ENCODE measurements around the gene NUDT21.
"Not testable (repeated sequence)": the region's sequence is repeated elsewhere in the genome, so short reads cannot be mapped to it uniquely, and the experiment has no call there.

NUDT21 gene

GRCh38 chr16:56450986-56451752 lies at the start of gene NUDT21, which contains the start of gene OGFOD1:
NUDT21 (minus strand) TSS chr16:56451332; CDS start chr16:56451202, 130 bp downstream.
OGFOD1 (plus strand) TSS chr16:56451554; CDS start chr16:56451613, 59 bp downstream.
- DNase-seq (ENCODE audit: low read depth in 2 of 2, low spot score in 1 of 2), result peak; percentile 62 to 83

- DNase-seq (ENCODE audit: low read depth in 2 of 2, low spot score in 1 of 2), result no peak
These were observed 42.7 kb upstream of the NUDT21 start for GRCh38 chr16:56493815-56494214.

- no peak for DNase-seq (ENCODE audit: low read depth in 2 of 2, low spot score in 1 of 2)
These were observed 42.0 kb upstream of the NUDT21 start for GRCh38 chr16:56493126-56493525.

- no peak for DNase-seq (ENCODE audit: low read depth in 2 of 2, low spot score in 1 of 2)
These were observed 40.6 kb upstream of the NUDT21 start for GRCh38 chr16:56491657-56492261.

DNA sequence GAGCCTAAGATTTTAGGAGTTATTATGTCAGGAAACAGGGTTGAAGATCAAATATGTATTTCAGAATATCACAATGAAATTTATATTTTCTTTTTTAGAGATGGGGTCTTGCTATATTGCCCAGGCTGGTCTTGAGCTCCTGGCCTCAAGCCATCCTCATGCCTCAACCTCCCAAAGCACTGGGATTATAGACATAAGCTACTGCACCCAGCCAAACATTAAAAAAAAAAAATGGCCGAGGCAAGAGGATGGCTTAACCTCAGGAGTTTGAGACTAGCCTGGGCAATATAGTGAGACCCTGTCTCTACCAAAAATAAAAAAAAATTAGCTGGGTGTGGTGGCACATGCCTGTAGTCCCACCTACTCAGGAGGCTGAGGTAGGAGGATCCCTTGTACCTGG lies 37.7 kb upstream of the NUDT21 start:
- DNase-seq (ENCODE audit: low read depth in 2 of 2, low spot score in 1 of 2), result not testable (repeated sequence)

DNA sequence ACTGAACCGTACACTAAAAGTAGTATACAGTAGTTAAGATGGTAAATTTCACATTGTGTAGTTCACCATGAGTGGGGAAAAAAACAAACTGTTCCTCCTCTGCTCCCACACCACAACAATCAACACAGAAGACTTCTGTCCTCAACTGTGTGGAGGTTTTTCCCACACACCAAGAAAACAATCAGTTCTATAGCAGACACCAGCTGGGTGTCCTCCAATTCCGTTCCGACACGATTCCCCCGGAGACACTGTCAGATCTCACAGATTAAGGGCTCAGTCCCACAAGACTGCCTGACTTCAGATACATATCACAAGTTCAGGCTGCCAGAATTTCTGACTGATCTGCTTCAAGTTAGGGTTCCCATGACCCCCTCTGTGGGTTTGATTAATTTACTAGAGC lies 36.9 kb upstream of the NUDT21 start:
- no peak for DNase-seq (ENCODE audit: low read depth in 2 of 2, low spot score in 1 of 2)

DNA sequence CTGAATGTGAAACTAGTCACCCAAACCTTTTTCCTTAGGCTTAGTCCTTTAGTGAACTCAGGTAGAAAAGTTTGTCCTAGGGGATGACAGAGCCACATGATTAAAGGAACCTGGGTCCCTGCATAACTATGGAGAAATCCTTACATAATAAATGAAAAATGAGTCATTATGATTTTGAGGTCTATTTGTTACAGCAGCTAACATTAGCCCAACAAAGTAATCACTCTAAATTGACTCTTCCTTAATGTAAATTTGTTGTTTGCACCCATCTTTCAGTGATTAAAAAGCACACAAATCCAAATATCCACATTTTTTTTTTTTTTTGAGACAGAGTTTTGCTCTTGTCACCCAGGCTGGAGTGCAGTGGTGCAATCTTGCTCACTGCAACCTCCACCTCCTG lies 32.3 kb upstream of the NUDT21 start:
- no peak for DNase-seq (ENCODE audit: low read depth in 2 of 2, low spot score in 1 of 2)

- no peak for DNase-seq (ENCODE audit: low read depth in 2 of 2, low spot score in 1 of 2)
These were observed 31.6 kb upstream of the NUDT21 start for GRCh38 chr16:56482683-56483236.

- DNase-seq (ENCODE audit: low read depth in 2 of 2, low spot score in 1 of 2), result no peak
These were observed 30.5 kb upstream of the NUDT21 start for GRCh38 chr16:56481468-56482122.

DNA sequence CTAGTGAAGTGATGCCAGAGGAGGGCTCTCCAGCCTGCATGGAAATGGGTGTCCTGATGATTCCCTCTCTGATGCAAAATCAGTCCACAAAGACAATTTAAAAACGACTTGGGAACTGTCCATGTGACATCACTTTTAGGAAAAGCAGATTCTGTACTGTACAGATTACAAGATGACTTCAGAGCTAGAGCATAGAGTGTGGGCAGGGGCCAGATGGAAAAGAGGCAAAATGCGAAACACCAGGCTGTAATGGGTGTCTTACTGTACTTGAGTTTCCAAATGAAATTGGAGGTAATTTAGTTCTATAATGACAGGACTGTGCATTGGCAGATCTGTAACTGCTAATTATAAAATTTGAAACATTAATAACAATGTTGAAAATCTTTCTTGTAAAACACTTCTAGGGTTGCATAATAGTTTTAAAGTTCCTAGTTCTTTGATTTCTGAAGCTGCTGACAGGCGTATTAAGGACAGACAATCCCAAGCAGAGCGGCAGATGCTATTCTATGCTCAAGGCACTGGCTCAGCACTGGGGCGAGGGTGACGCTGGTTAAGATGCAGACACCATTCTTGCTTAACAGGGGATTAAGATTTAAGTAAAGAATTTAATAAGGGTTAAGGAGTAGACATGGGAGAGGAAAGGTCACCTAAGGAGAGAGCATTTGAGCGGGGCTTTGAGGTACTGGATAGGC lies 29.8 kb upstream of the NUDT21 start:
- DNase-seq (ENCODE audit: low read depth in 2 of 2, low spot score in 1 of 2), result no peak

GRCh38 chr16:56479469-56479868 lies 28.3 kb upstream of the NUDT21 start:
- no peak for DNase-seq (ENCODE audit: low read depth in 2 of 2, low spot score in 1 of 2)

DNA sequence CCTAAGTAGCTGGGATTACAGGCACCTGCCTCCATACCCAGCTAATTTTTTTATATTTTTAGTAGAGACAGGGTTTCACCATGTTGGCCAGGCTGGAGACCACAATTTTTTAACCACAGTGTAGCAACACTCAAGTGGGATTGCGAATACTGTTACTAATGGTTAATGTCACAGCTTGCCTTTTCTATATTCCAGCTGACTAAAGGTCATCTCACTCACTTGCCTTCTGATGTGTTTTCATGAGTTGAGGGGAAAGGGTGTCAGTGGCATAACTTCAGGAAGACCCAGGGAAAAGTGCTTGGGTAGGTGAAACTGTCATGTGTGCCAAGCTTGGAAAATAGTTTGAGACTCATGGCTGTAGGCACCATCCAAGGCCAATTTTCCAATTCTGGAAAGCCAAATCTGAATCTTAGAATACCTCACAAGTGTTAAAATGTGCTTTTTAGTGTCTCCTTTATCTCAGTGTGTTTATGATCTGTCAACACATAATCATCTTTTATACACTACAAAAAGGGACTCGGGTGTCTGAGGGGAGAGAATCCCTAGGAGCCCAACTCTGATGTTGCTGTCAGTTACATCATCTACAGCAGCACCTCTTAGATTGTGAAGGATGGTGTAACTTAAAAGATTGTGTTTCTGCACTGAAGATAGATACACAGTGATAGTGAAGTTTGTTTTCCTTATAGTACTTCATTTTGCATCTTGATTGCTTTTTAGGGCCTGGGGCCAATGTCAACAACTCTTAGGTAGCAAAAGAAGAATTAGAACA lies 27.3 kb upstream of the NUDT21 start:
- DNase-seq (ENCODE audit: low read depth in 2 of 2, low spot score in 1 of 2), result no peak

GRCh38 chr16:56477096-56477878 lies 26.2 kb upstream of the NUDT21 start:
- DNase-seq (ENCODE audit: low read depth in 2 of 2, low spot score in 1 of 2), result no peak

GRCh38 chr16:56475201-56475600 lies 24.1 kb upstream of the NUDT21 start:
- DNase-seq (ENCODE audit: low read depth in 2 of 2, low spot score in 1 of 2), result no peak

- no peak for DNase-seq (ENCODE audit: low read depth in 2 of 2, low spot score in 1 of 2)
These were observed 19.5 kb upstream of the NUDT21 start for GRCh38 chr16:56470666-56471065.

DNA sequence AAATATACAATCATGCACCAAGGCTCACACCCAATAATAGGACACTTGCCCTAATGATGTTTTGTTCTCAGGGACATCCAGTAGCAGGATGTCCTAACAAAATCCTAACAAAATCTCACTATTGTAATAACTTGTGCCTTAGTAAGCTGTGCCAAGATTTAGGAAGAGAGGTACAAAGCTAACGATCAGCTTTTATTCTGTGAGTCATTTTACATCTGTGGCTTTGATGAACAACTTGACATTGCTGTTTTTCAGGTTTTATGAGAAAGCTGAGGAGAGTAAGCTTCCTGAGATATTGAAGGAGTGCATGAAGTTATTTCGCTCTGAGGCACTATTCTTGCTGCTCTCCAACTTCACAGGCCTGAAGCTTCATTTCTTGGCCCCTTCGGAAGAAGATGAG lies 19.1 kb upstream of the NUDT21 start:
- DNase-seq (ENCODE audit: low read depth in 2 of 2, low spot score in 1 of 2), result no peak

DNA sequence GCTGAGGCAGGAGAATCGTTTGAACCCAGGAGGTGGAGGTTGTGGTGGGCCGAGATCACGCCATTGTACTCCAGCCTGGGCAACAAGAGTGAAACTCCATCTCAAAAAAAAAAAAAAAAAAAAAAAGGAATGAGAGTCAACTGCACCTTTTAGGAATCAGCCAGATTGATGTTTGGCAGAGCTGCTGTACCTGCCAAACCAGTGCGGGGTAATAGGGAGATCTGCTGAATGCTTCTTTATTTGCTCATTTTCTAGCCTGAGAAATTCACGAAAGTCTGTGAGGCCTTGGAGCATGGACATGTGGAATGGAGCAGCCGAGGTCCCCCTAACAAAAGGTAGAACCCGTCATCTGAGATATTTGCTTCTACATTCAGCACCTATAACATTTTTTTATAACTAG lies 18.6 kb upstream of the NUDT21 start:
- no peak for DNase-seq (ENCODE audit: low read depth in 2 of 2, low spot score in 1 of 2)

DNA sequence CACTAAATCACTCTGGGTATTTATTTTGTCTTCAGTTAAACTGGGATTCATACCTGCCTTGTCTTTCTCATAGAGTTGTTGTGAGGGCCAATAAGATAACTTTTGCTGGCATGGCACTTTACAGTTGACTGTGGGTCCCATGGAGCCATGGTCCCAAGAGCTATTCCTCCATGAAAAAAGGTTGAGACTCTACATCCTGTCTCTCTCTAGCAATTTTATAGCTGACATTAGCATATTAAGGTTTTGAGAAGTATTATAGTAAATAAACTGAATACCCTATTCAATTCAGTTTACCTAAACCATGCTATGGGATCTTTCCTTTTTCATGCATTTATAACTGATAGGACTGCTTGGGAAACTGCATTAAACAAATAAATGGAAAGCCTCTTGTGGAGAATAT lies 17.7 kb upstream of the NUDT21 start:
- no peak for DNase-seq (ENCODE audit: low read depth in 2 of 2, low spot score in 1 of 2)

GRCh38 chr16:56466344-56466743 lies 15.2 kb upstream of the NUDT21 start:
- no peak for DNase-seq (ENCODE audit: low read depth in 2 of 2, low spot score in 1 of 2)

DNA sequence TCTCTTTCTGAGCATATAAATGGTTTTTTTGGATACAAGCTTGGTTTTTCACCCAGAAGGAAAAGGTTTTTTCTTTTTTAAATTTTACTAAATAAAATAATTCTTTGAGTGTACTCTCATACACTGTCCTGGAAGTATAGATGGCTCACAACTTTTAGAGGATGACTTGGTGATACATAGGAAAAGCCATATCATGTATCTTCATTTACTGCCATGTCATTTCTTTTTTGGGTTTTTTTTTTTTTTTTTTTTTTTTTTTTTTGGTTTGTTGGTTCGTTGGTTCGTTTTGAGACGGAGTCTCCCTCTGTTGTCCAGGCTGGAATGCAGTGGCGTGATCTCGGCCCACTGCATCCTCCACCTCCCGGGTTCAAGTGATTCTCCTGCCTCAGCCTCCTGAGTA lies 12.0 kb upstream of the NUDT21 start:
- DNase-seq (ENCODE audit: low read depth in 2 of 2, low spot score in 1 of 2), result no peak

Measured in stimulated activated CD8-positive, alpha-beta memory T cell treated with anti-CD3 and anti-CD28 coated beads, Interleukin-4, amount 100 ng/mL, for 1 hour (primary cell).